ENCODE results near the gene ZC3HAV1.
"Not testable (repeated sequence)": the region's sequence is repeated elsewhere in the genome, so short reads cannot be mapped to it uniquely, and the experiment has no call there.

Gene ZC3HAV1

DNA sequence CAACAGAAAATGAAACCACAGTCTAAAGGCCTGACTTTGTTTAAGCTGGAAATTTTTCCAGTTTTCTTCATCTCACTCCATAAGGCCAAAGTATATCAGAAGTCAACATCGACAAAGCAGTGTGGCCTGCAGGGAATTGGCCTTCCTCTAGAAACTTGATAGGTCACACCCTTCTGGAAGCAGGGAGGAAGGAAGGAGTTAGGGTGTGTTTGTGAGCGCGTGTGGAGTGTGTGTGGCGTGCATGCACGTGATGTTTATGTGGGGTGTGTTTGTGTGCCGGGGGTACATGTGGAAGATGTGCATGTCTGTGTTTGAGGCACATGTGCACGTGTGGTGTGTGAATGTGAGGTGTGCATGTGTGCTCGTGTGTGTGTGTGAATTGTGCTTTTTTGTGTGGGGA lies 28.6 kb downstream of the ZC3HAV1 start:
- no peaks in the 10 kb centered on the region for H3K9me3 ChIP-seq (ENCODE audit: insufficient read depth, low read length)
- no peaks in the 10 kb centered on the region for H3K27me3 ChIP-seq (ENCODE audit: low read depth, low read length)
- H4K20me1 ChIP-seq (ENCODE audit: insufficient read depth, low read length) = peaks cover 25% of the 10 kb centered on the region
- H3K27ac ChIP-seq (ENCODE audit: low read length) = no peak overlapping the region
- TF ChIP-seq, protein P1, sequence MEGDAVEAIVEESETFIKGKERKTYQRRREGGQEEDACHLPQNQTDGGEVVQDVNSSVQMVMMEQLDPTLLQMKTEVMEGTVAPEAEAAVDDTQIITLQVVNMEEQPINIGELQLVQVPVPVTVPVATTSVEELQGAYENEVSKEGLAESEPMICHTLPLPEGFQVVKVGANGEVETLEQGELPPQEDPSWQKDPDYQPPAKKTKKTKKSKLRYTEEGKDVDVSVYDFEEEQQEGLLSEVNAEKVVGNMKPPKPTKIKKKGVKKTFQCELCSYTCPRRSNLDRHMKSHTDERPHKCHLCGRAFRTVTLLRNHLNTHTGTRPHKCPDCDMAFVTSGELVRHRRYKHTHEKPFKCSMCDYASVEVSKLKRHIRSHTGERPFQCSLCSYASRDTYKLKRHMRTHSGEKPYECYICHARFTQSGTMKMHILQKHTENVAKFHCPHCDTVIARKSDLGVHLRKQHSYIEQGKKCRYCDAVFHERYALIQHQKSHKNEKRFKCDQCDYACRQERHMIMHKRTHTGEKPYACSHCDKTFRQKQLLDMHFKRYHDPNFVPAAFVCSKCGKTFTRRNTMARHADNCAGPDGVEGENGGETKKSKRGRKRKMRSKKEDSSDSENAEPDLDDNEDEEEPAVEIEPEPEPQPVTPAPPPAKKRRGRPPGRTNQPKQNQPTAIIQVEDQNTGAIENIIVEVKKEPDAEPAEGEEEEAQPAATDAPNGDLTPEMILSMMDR (IDR thresholded peaks at IDR 0.05; ENCODE audit: low read depth, low read length) = no peak
- TF ChIP-seq EZH2phosphoT487 (IDR thresholded peaks at IDR 0.05; ENCODE audit: low read depth) = no peak
- peaks cover 76% of the 10 kb centered on the region for H3K36me3 ChIP-seq (replicated peaks; ENCODE audit: low read depth, low read length)
- no peak overlapping the region for H3K4me2 ChIP-seq (ENCODE audit: low read length)
- H2AFZ ChIP-seq (ENCODE audit: low read depth, low read length) = no peak overlapping the region
- H3K4me1 ChIP-seq (ENCODE audit: low read length) = no peaks in the 10 kb centered on the region
- H3K79me2 ChIP-seq (ENCODE audit: low read length) = peaks cover 82% of the 10 kb centered on the region
- H3K4me3 ChIP-seq (ENCODE audit: low read length) = no peak overlapping the region
- no peak overlapping the region for H3K9ac ChIP-seq (ENCODE audit: low read length)

DNA sequence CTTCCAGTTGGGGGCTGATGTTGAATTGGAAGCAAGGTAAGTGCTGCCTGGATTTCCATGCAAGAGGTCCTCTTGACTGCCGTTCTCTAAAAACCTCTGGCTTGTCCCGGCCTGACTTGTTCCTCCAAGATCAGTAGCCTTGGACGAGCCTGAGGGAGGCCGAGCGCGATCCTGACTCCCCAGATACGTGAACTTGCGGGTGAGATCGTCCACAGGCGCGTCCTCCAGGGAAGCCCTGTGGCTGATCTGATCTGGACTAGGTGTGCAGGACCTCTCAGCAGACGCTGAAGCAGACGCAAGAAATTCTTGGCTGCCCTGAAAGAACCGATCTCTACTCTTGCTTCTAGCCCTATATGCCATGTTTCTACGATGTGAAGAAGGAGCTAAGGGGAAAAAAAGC lies 29.7 kb downstream of the ZC3HAV1 start:
- H3K9ac ChIP-seq (ENCODE audit: low read length) = no peak overlapping the region
- H3K4me3 ChIP-seq (ENCODE audit: low read length) = no peak overlapping the region
- TF ChIP-seq, protein P1 (IDR thresholded peaks at IDR 0.05; ENCODE audit: low read depth, low read length) = no peak
- TF ChIP-seq EZH2phosphoT487 (IDR thresholded peaks at IDR 0.05; ENCODE audit: low read depth) = no peak
- peaks cover 1% of the 10 kb centered on the region; the same call in 1 of the 2 replicates for H3K4me1 ChIP-seq (ENCODE audit: low read length)
- no peaks in the 10 kb centered on the region for H3K9me3 ChIP-seq (ENCODE audit: insufficient read depth, low read length)
- H3K4me2 ChIP-seq (ENCODE audit: low read length) = no peak overlapping the region
- H3K27me3 ChIP-seq (ENCODE audit: low read depth, low read length) = no peaks in the 10 kb centered on the region
- peaks cover 75% of the 10 kb centered on the region for H3K79me2 ChIP-seq (ENCODE audit: low read length)
- peaks cover 28% of the 10 kb centered on the region for H4K20me1 ChIP-seq (ENCODE audit: insufficient read depth, low read length)
- no peak overlapping the region for H2AFZ ChIP-seq (ENCODE audit: low read depth, low read length)
- no peak overlapping the region for H3K27ac ChIP-seq (ENCODE audit: low read length)
- H3K36me3 ChIP-seq (replicated peaks; ENCODE audit: low read depth, low read length) = peaks cover 69% of the 10 kb centered on the region

DNA sequence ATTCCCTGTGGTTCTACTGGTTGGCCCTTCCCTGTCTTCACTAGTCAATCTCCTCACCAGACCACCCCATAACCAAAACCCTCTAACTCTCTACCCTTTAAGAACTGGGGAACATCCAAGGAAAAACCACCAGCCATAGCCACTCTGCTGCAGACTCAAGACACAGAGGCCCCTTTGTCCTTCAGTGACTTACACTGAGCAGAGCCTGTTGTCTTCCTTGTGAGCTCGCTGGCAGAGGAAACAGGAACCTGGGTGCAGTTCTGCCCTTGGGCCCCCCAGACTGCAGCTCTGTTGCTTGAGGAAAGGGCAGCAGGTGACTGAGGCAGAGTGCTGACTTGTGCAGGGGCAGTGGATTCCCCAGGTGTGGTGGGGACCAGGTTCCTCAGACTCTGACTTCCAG lies 30.6 kb downstream of the ZC3HAV1 start:
- Histone ChIP-seq H2AFZ (ENCODE audit: low read depth, low read length) (no peak overlapping the region), H3K9me3 (ENCODE audit: insufficient read depth, low read length) (no peaks in the 10 kb centered on the region), H3K36me3 (replicated peaks; ENCODE audit: low read depth, low read length) (peaks cover 61% of the 10 kb centered on the region), H4K20me1 (ENCODE audit: insufficient read depth, low read length) (peaks cover 29% of the 10 kb centered on the region), H3K4me3 (ENCODE audit: low read length) (no peak overlapping the region), H3K4me2 (ENCODE audit: low read length) (no peak overlapping the region), H3K27ac (ENCODE audit: low read length) (no peak overlapping the region), H3K79me2 (ENCODE audit: low read length) (peaks cover 72% of the 10 kb centered on the region), H3K9ac (ENCODE audit: low read length) (no peak overlapping the region), H3K4me1 (ENCODE audit: low read length) (peaks cover 3% of the 10 kb centered on the region; the same call in 1 of the 2 replicates), H3K27me3 (ENCODE audit: low read depth, low read length) (no peaks in the 10 kb centered on the region)
- TF ChIP-seq EZH2phosphoT487 (IDR thresholded peaks at IDR 0.05; ENCODE audit: low read depth) = no peak
- TF ChIP-seq, protein P1 (IDR thresholded peaks at IDR 0.05; ENCODE audit: low read depth, low read length) = no peak

DNA sequence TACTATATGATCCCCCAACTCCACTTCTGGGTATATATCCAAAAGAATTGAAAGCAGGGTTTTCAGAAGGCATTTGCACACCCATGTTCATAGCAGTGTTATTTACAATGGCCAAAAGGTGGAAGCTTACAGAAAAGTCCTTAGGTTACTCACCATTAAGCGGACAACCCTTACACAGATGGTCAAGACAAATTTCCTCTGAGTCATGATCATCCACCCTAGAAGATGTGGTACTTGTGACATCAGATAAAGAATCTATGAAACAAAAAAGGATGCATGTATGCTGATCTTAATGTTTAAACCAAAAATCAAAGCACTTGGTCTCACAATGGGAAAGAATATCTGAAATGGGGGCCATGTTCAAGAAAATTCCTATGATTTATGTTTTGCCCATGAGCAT lies 31.1 kb downstream of the ZC3HAV1 start:
- no peak overlapping the region for H3K4me2 ChIP-seq (ENCODE audit: low read length)
- no peak overlapping the region for H3K27ac ChIP-seq (ENCODE audit: low read length)
- H3K9ac ChIP-seq (ENCODE audit: low read length) = no peak overlapping the region
- H2AFZ ChIP-seq (ENCODE audit: low read depth, low read length) = no peak overlapping the region
- peaks cover 61% of the 10 kb centered on the region for H3K36me3 ChIP-seq (replicated peaks; ENCODE audit: low read depth, low read length)
- H3K79me2 ChIP-seq (ENCODE audit: low read length) = peaks cover 72% of the 10 kb centered on the region
- H3K4me1 ChIP-seq (ENCODE audit: low read length) = peaks cover 3% of the 10 kb centered on the region; the same call in 1 of the 2 replicates
- H3K27me3 ChIP-seq (ENCODE audit: low read depth, low read length) = no peaks in the 10 kb centered on the region
- no peak for TF ChIP-seq EZH2phosphoT487 (IDR thresholded peaks at IDR 0.05; ENCODE audit: low read depth)
- TF ChIP-seq, protein P1 (IDR thresholded peaks at IDR 0.05; ENCODE audit: low read depth, low read length) = no peak
- peaks cover 26% of the 10 kb centered on the region for H4K20me1 ChIP-seq (ENCODE audit: insufficient read depth, low read length)
- H3K9me3 ChIP-seq (ENCODE audit: insufficient read depth, low read length) = no peaks in the 10 kb centered on the region
- H3K4me3 ChIP-seq (ENCODE audit: low read length) = no peak overlapping the region

DNA sequence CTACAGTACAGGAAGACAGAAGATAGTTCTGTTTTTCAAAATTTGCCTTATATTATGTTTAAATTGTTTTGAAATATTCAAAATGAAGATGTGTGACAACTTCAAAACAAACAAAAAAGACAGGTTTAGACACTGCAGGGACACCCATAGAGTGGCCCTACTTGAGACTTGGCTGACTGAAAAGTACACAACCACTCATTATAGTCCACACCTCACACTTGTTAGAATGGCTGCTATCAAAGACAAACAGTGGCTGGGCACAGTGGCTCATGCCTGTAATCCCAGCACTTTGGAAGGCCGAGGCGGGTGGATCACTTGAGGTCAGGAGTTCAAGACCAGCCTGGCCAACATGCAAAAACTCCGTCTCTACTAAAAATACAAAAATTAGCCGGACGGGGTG lies 31.8 kb downstream of the ZC3HAV1 start:
- not testable (repeated sequence) for H3K4me3 ChIP-seq (ENCODE audit: low read length); H3K27ac ChIP-seq (ENCODE audit: low read length)

More for the DNA sequence above, 31.8 kb downstream of the ZC3HAV1 start:
- H3K4me1 ChIP-seq (ENCODE audit: low read length); H3K9me3 ChIP-seq (ENCODE audit: insufficient read depth, low read length); H2AFZ ChIP-seq (ENCODE audit: low read depth, low read length); H3K9ac ChIP-seq (ENCODE audit: low read length); H3K4me2 ChIP-seq (ENCODE audit: low read length); H3K27me3 ChIP-seq (ENCODE audit: low read depth, low read length): not testable (repeated sequence)
- H4K20me1 ChIP-seq (ENCODE audit: insufficient read depth, low read length) = peaks cover 27% of the 10 kb centered on the region
- peaks cover 69% of the 10 kb centered on the region for H3K79me2 ChIP-seq (ENCODE audit: low read length)
- H3K36me3 ChIP-seq (replicated peaks; ENCODE audit: low read depth, low read length) = peaks cover 56% of the 10 kb centered on the region

Measured in OCI-LY3 (cell line).